ENCODE data around the gene HTR1A. TPM values are rescaled to one million over a fixed set of nuclear protein-coding genes. Genes with fewer than 3 reads are reported as not detected.

HTR1A gene
- total and polyA plus RNA-seq, 10 donors: not detected

DNA sequence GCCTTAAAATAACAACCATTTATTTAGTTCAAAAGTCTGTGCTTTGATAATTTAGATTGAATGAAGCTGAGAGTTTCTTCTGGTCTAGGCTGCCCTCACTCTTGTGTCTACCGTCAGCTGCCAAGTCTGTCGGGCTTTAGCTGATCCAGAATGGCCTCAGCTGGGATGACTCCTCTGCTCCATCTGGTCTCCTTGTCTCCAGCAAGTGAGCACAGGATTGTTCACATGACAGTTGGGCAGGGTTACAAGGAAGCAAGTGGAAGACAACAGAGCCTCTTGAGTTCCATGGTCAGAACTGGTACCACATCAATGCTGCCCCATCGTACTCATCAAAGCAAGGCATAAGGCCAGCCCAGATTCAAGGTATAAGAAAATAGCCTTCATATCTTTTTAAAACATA lies 9.0 kb downstream of the HTR1A start:
- WGBS, 5 donors: 84 to 90% (median 87%) methylated on average over 3 of the region's 3 CpGs
- no peaks in the 10 kb centered on the region for H3K4me1 ChIP-seq
- intact Hi-C loops (cut with DNase I; ENCODE audit: low total_unique reads): no loop called here
- no peaks in the 10 kb centered on the region for H3K36me3 ChIP-seq
- H3K9me3 ChIP-seq: peaks cover 0 to 4% (median 0%) of the 10 kb centered on the region in 8 donors
- no peak overlapping the region for H3K27ac ChIP-seq
- DNase-seq: no peak
- TF ChIP-seq, protein P1, sequence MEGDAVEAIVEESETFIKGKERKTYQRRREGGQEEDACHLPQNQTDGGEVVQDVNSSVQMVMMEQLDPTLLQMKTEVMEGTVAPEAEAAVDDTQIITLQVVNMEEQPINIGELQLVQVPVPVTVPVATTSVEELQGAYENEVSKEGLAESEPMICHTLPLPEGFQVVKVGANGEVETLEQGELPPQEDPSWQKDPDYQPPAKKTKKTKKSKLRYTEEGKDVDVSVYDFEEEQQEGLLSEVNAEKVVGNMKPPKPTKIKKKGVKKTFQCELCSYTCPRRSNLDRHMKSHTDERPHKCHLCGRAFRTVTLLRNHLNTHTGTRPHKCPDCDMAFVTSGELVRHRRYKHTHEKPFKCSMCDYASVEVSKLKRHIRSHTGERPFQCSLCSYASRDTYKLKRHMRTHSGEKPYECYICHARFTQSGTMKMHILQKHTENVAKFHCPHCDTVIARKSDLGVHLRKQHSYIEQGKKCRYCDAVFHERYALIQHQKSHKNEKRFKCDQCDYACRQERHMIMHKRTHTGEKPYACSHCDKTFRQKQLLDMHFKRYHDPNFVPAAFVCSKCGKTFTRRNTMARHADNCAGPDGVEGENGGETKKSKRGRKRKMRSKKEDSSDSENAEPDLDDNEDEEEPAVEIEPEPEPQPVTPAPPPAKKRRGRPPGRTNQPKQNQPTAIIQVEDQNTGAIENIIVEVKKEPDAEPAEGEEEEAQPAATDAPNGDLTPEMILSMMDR (IDR thresholded peaks at IDR 0.05 in 8 of 11, conservative IDR thresholded peaks at IDR 0.05 in 3 of 11): no peak
- TF ChIP-seq POLR2A (IDR thresholded peaks at IDR 0.05) (no peak), POLR2AphosphoS5 (IDR thresholded peaks at IDR 0.05) (no peak)
- H3K4me3 ChIP-seq: no peak overlapping the region
- no peaks in the 10 kb centered on the region for H3K27me3 ChIP-seq (replicated peaks in 1 of 7)

DNA sequence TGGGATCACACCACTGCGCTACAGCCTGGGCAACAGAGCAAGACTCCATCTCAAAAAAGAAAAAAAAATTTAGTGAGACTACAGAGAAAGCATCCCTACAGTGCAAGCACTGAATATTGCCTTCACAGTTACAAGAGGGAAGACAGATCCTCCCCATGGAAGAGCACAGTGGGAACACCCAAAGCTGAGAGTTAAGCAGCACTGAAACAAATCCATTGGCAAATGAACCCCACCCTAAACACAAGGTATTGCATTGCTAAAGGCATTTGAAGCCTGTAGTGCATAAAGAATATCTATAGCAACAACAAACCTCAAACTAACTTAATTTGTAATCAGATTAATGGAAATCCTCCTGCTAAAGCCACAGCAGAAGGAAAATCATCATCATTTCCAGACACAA lies 27.1 kb downstream of the HTR1A start:
- TF ChIP-seq POLR2A (IDR thresholded peaks at IDR 0.05) (no peak), POLR2AphosphoS5 (IDR thresholded peaks at IDR 0.05) (no peak)
- TF ChIP-seq, protein P1 (IDR thresholded peaks at IDR 0.05 in 8 of 11, conservative IDR thresholded peaks at IDR 0.05 in 3 of 11): no peak
- WGBS, 5 donors: 82 to 100% (median 94%) methylated on average over 1 of the region's 1 CpG
- intact Hi-C loops (cut with DNase I; ENCODE audit: low total_unique reads): no loop called here

DNA sequence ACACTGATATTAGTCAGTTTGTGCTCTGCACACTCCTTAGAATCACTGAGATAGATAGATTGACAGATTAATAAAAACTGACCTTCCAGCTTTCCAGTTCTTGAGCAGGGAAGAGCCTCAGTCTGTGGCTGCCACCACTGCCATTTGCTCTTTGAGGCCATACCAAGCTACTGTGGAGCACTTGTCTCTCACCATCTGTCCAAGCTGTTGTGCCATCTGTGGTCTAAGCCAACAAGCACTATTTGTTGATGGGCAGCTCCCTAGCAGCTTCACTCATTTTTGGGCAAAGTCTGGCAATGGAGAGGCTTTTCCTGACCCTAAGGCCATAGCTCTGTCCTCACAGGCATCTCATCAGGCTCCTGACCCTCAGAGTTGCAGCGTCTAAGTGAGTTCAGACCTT lies 30.4 kb downstream of the HTR1A start:
- TF ChIP-seq, protein P1 (IDR thresholded peaks at IDR 0.05 in 8 of 11, conservative IDR thresholded peaks at IDR 0.05 in 3 of 11): no peak
- TF ChIP-seq POLR2A (IDR thresholded peaks at IDR 0.05) (no peak), POLR2AphosphoS5 (IDR thresholded peaks at IDR 0.05) (no peak)
- Histone ChIP-seq H3K9me3 (no peaks in the 10 kb centered on the region), H3K4me1 (no peaks in the 10 kb centered on the region), H3K4me3 (no peak overlapping the region), H3K36me3 (no peaks in the 10 kb centered on the region), H3K27ac (no peak overlapping the region), H3K27me3 (replicated peaks in 1 of 7) (no peaks in the 10 kb centered on the region)
- intact Hi-C loops (cut with DNase I; ENCODE audit: low total_unique reads): no loop called here
- no peak for DNase-seq
- WGBS, 5 donors: 50 to 67% (median 57%) methylated on average over 1 of the region's 1 CpG

More for the DNA sequence above, 27.1 kb downstream of the HTR1A start:
- no peak overlapping the region for H3K27ac ChIP-seq
- no peaks in the 10 kb centered on the region for H3K27me3 ChIP-seq (replicated peaks in 1 of 7)
- no peaks in the 10 kb centered on the region for H3K36me3 ChIP-seq
- H3K4me3 ChIP-seq: no peak overlapping the region
- H3K4me1 ChIP-seq: no peaks in the 10 kb centered on the region
- peaks cover 0 to 8% (median 1%) of the 10 kb centered on the region in 8 donors for H3K9me3 ChIP-seq
- DNase-seq: no peak

DNA sequence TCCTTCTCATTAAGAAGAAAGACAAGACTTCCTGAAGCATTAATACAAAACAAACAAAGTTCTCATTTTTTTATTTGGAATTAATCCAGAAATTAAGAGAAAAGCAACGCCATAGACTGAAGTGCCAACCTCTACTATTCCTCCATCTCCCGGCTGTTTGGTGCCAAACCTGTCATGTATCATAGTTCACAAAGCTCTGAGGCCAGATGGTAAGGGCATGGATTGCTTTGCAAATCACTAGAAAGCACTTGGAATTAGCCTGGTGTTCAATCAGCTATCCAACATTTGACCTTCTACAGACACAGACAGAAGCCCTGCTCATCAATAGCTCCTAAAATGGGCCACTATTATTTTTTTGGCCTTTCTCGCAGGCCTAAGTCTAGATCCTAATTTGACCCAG lies 33.8 kb downstream of the HTR1A start:
- H3K27ac ChIP-seq: no peak overlapping the region
- DNase-seq: no peak
- no peaks in the 10 kb centered on the region for H3K36me3 ChIP-seq
- H3K4me1 ChIP-seq: no peaks in the 10 kb centered on the region
- TF ChIP-seq POLR2A (IDR thresholded peaks at IDR 0.05) (no peak), POLR2AphosphoS5 (IDR thresholded peaks at IDR 0.05) (no peak)
- TF ChIP-seq, protein P1 (IDR thresholded peaks at IDR 0.05 in 8 of 11, conservative IDR thresholded peaks at IDR 0.05 in 3 of 11): no peak
- WGBS, 5 donors: 74 to 89% (median 82%) methylated on average over 3 of the region's 3 CpGs
- no peaks in the 10 kb centered on the region for H3K27me3 ChIP-seq (replicated peaks in 1 of 7)
- H3K9me3 ChIP-seq: no peaks in the 10 kb centered on the region
- intact Hi-C loops (cut with DNase I; ENCODE audit: low total_unique reads): no loop called here
- H3K4me3 ChIP-seq: no peak overlapping the region

Measured in spleen (tissue), 11 donors.